Astrocyte (in vitro differentiated cells and primary cell): ENCODE measurements around the gene CNDP2.
"Not testable (repeated sequence)": the region's sequence is repeated elsewhere in the genome, so short reads cannot be mapped to it uniquely, and the experiment has no call there.

Experiments used
- EZH2 ChIP-seq: IDR thresholded peaks from 2 replicates; pipeline ENCODE4 v1.6.1; 2012; ENCODE audit warnings: mild to moderate bottlenecking, low read length, inconsistent platforms; ENCODE audit not compliant: insufficient read depth
- TF ChIP-seq, protein P1 (sequence below): IDR thresholded peaks from 2 replicates; pipeline ENCODE4 v1.5.1; 2011; ENCODE audit warnings: low read depth, mild to moderate bottlenecking, inconsistent platforms, low read length, moderate library complexity; ENCODE audit not compliant: insufficient read depth

GRCh38 chr18:74524915-74525314 lies 28.8 kb downstream of the CNDP2 start:
- TF ChIP-seq, protein P1, sequence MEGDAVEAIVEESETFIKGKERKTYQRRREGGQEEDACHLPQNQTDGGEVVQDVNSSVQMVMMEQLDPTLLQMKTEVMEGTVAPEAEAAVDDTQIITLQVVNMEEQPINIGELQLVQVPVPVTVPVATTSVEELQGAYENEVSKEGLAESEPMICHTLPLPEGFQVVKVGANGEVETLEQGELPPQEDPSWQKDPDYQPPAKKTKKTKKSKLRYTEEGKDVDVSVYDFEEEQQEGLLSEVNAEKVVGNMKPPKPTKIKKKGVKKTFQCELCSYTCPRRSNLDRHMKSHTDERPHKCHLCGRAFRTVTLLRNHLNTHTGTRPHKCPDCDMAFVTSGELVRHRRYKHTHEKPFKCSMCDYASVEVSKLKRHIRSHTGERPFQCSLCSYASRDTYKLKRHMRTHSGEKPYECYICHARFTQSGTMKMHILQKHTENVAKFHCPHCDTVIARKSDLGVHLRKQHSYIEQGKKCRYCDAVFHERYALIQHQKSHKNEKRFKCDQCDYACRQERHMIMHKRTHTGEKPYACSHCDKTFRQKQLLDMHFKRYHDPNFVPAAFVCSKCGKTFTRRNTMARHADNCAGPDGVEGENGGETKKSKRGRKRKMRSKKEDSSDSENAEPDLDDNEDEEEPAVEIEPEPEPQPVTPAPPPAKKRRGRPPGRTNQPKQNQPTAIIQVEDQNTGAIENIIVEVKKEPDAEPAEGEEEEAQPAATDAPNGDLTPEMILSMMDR = not testable (repeated sequence)
- not testable (repeated sequence) for TF ChIP-seq EZH2
